Measurements from ENCODE around the gene SDHA. TPM values are rescaled to one million over a fixed set of nuclear protein-coding genes. Genes with fewer than 3 reads are reported as not detected.

The SDHA gene
- polyA plus RNA-seq, 2 donors, result 43.7 to 63.1 TPM

GRCh38 chr5:185095-186070 lies 32.7 kb upstream of the SDHA start:
- no peaks in the 10 kb centered on the region for H3K36me3 ChIP-seq (ENCODE audit: control insufficient read depth in 2 of 2, insufficient read depth in 2 of 2, low read length in 1 of 2)
- H3K9me3 ChIP-seq (ENCODE audit: control insufficient read depth in 2 of 2, insufficient read depth in 1 of 2, low read depth in 1 of 2, low read length in 1 of 2), result no peaks in the 10 kb centered on the region
- no peak overlapping the region for H3K4me3 ChIP-seq (ENCODE audit: low read depth in 1 of 2, low read length in 2 of 2)
- peaks cover 0 to 3% of the 10 kb centered on the region in 2 donors for H3K4me1 ChIP-seq (ENCODE audit: control insufficient read depth in 2 of 2, insufficient read depth in 2 of 2, low read length in 1 of 2)
- no peak overlapping the region for H3K27ac ChIP-seq (ENCODE audit: low read depth in 2 of 2, low read length in 1 of 2)
- no peaks in the 10 kb centered on the region for H3K27me3 ChIP-seq (ENCODE audit: control insufficient read depth in 1 of 2, insufficient read depth in 2 of 2, low read length in 2 of 2)
- 86 to 87% methylated on average over 21 of the region's 21 CpGs for WGBS, 2 donors

- no peaks in the 10 kb centered on the region for H3K27me3 ChIP-seq (ENCODE audit: control insufficient read depth in 1 of 2, insufficient read depth in 2 of 2, low read length in 2 of 2)
- peaks cover 0 to 7% of the 10 kb centered on the region in 2 donors for H3K4me1 ChIP-seq (ENCODE audit: control insufficient read depth in 2 of 2, insufficient read depth in 2 of 2, low read length in 1 of 2)
- H3K4me3 ChIP-seq (ENCODE audit: low read depth in 1 of 2, low read length in 2 of 2), result no peak overlapping the region
- 83 to 84% methylated on average over 24 to 28 of the region's 28 CpGs for WGBS, 2 donors
- no peak overlapping the region for H3K27ac ChIP-seq (ENCODE audit: low read depth in 2 of 2, low read length in 1 of 2)
- H3K9me3 ChIP-seq (ENCODE audit: control insufficient read depth in 2 of 2, insufficient read depth in 1 of 2, low read depth in 1 of 2, low read length in 1 of 2), result no peaks in the 10 kb centered on the region
- H3K36me3 ChIP-seq (ENCODE audit: control insufficient read depth in 2 of 2, insufficient read depth in 2 of 2, low read length in 1 of 2), result no peaks in the 10 kb centered on the region
These were observed 31.8 kb upstream of the SDHA start for GRCh38 chr5:186091-187041.

GRCh38 chr5:187042-187431 lies 31.1 kb upstream of the SDHA start:
- Histone ChIP-seq H3K9me3 (ENCODE audit: control insufficient read depth in 2 of 2, insufficient read depth in 1 of 2, low read depth in 1 of 2, low read length in 1 of 2) (no peaks in the 10 kb centered on the region), H3K4me3 (ENCODE audit: low read depth in 1 of 2, low read length in 2 of 2) (no peak overlapping the region), H3K4me1 (ENCODE audit: control insufficient read depth in 2 of 2, insufficient read depth in 2 of 2, low read length in 1 of 2) (peaks cover 4 to 12% of the 10 kb centered on the region in 2 donors), H3K27ac (ENCODE audit: low read depth in 2 of 2, low read length in 1 of 2) (no peak overlapping the region), H3K36me3 (ENCODE audit: control insufficient read depth in 2 of 2, insufficient read depth in 2 of 2, low read length in 1 of 2) (no peaks in the 10 kb centered on the region), H3K27me3 (ENCODE audit: control insufficient read depth in 1 of 2, insufficient read depth in 2 of 2, low read length in 2 of 2) (no peaks in the 10 kb centered on the region)
- WGBS, 2 donors, result 83 to 84% methylated on average over 13 of the region's 13 CpGs

- H3K4me3 ChIP-seq (ENCODE audit: low read depth in 1 of 2, low read length in 2 of 2), result no peak overlapping the region
- H3K4me1 ChIP-seq (ENCODE audit: control insufficient read depth in 2 of 2, insufficient read depth in 2 of 2, low read length in 1 of 2), result peaks cover 4 to 12% of the 10 kb centered on the region in 2 donors
- H3K9me3 ChIP-seq (ENCODE audit: control insufficient read depth in 2 of 2, insufficient read depth in 1 of 2, low read depth in 1 of 2, low read length in 1 of 2), result no peaks in the 10 kb centered on the region
- 52 to 56% methylated on average over 21 of the region's 21 CpGs for WGBS, 2 donors
- no peak overlapping the region for H3K27ac ChIP-seq (ENCODE audit: low read depth in 2 of 2, low read length in 1 of 2)
- H3K36me3 ChIP-seq (ENCODE audit: control insufficient read depth in 2 of 2, insufficient read depth in 2 of 2, low read length in 1 of 2), result no peaks in the 10 kb centered on the region
- no peaks in the 10 kb centered on the region for H3K27me3 ChIP-seq (ENCODE audit: control insufficient read depth in 1 of 2, insufficient read depth in 2 of 2, low read length in 2 of 2)
These were observed 30.3 kb upstream of the SDHA start for GRCh38 chr5:187617-188451.

GRCh38 chr5:188488-189481 lies 29.3 kb upstream of the SDHA start:
- Histone ChIP-seq H3K9me3 (ENCODE audit: control insufficient read depth in 2 of 2, insufficient read depth in 1 of 2, low read depth in 1 of 2, low read length in 1 of 2) (no peaks in the 10 kb centered on the region), H3K36me3 (ENCODE audit: control insufficient read depth in 2 of 2, insufficient read depth in 2 of 2, low read length in 1 of 2) (no peaks in the 10 kb centered on the region), H3K4me1 (ENCODE audit: control insufficient read depth in 2 of 2, insufficient read depth in 2 of 2, low read length in 1 of 2) (peaks cover 4 to 12% of the 10 kb centered on the region in 2 donors), H3K4me3 (ENCODE audit: low read depth in 1 of 2, low read length in 2 of 2) (no peak overlapping the region), H3K27me3 (ENCODE audit: control insufficient read depth in 1 of 2, insufficient read depth in 2 of 2, low read length in 2 of 2) (no peaks in the 10 kb centered on the region), H3K27ac (ENCODE audit: low read depth in 2 of 2, low read length in 1 of 2) (no peak overlapping the region)
- WGBS, 2 donors, result 28 to 37% methylated on average over 36 to 37 of the region's 37 CpGs

- peaks cover 4 to 12% of the 10 kb centered on the region in 2 donors for H3K4me1 ChIP-seq (ENCODE audit: control insufficient read depth in 2 of 2, insufficient read depth in 2 of 2, low read length in 1 of 2)
- no peaks in the 10 kb centered on the region for H3K36me3 ChIP-seq (ENCODE audit: control insufficient read depth in 2 of 2, insufficient read depth in 2 of 2, low read length in 1 of 2)
- H3K4me3 ChIP-seq (ENCODE audit: low read depth in 1 of 2, low read length in 2 of 2), result no peak overlapping the region
- WGBS, 2 donors, result 86 to 94% methylated on average over 9 to 10 of the region's 10 CpGs
- no peaks in the 10 kb centered on the region for H3K9me3 ChIP-seq (ENCODE audit: control insufficient read depth in 2 of 2, insufficient read depth in 1 of 2, low read depth in 1 of 2, low read length in 1 of 2)
- no peak overlapping the region for H3K27ac ChIP-seq (ENCODE audit: low read depth in 2 of 2, low read length in 1 of 2)
- no peaks in the 10 kb centered on the region for H3K27me3 ChIP-seq (ENCODE audit: control insufficient read depth in 1 of 2, insufficient read depth in 2 of 2, low read length in 2 of 2)
These were observed 28.6 kb upstream of the SDHA start for GRCh38 chr5:189486-189885.

- Histone ChIP-seq H3K27me3 (ENCODE audit: control insufficient read depth in 1 of 2, insufficient read depth in 2 of 2, low read length in 2 of 2) (no peaks in the 10 kb centered on the region), H3K36me3 (ENCODE audit: control insufficient read depth in 2 of 2, insufficient read depth in 2 of 2, low read length in 1 of 2) (no peaks in the 10 kb centered on the region), H3K4me1 (ENCODE audit: control insufficient read depth in 2 of 2, insufficient read depth in 2 of 2, low read length in 1 of 2) (peaks cover 4 to 12% of the 10 kb centered on the region in 2 donors), H3K4me3 (ENCODE audit: low read depth in 1 of 2, low read length in 2 of 2) (no peak overlapping the region), H3K9me3 (ENCODE audit: control insufficient read depth in 2 of 2, insufficient read depth in 1 of 2, low read depth in 1 of 2, low read length in 1 of 2) (no peaks in the 10 kb centered on the region), H3K27ac (ENCODE audit: low read depth in 2 of 2, low read length in 1 of 2) (no peak overlapping the region)
- 72 to 76% methylated on average over 10 to 11 of the region's 11 CpGs for WGBS, 2 donors
These were observed 28.1 kb upstream of the SDHA start for GRCh38 chr5:189976-190365.

- H3K36me3 ChIP-seq (ENCODE audit: control insufficient read depth in 2 of 2, insufficient read depth in 2 of 2, low read length in 1 of 2), result no peaks in the 10 kb centered on the region
- 43 to 55% methylated on average over 16 of the region's 16 CpGs for WGBS, 2 donors
- H3K4me3 ChIP-seq (ENCODE audit: low read depth in 1 of 2, low read length in 2 of 2), result no peak overlapping the region
- no peak overlapping the region for H3K27ac ChIP-seq (ENCODE audit: low read depth in 2 of 2, low read length in 1 of 2)
- no peaks in the 10 kb centered on the region for H3K27me3 ChIP-seq (ENCODE audit: control insufficient read depth in 1 of 2, insufficient read depth in 2 of 2, low read length in 2 of 2)
- peaks cover 4 to 12% of the 10 kb centered on the region in 2 donors for H3K4me1 ChIP-seq (ENCODE audit: control insufficient read depth in 2 of 2, insufficient read depth in 2 of 2, low read length in 1 of 2)
- no peaks in the 10 kb centered on the region for H3K9me3 ChIP-seq (ENCODE audit: control insufficient read depth in 2 of 2, insufficient read depth in 1 of 2, low read depth in 1 of 2, low read length in 1 of 2)
These were observed 27.6 kb upstream of the SDHA start for GRCh38 chr5:190366-191035.

All from esophagus (tissue), 2 donors.